Amniotic epithelial cell (primary cell): ENCODE data around the gene WNT7A.

Experiments
- DNase-seq: peaks from one replicate; pipeline ENCODE4 v3.0.0-alpha.2; 2010; ENCODE audit warnings: low read depth

The WNT7A gene

DNA sequence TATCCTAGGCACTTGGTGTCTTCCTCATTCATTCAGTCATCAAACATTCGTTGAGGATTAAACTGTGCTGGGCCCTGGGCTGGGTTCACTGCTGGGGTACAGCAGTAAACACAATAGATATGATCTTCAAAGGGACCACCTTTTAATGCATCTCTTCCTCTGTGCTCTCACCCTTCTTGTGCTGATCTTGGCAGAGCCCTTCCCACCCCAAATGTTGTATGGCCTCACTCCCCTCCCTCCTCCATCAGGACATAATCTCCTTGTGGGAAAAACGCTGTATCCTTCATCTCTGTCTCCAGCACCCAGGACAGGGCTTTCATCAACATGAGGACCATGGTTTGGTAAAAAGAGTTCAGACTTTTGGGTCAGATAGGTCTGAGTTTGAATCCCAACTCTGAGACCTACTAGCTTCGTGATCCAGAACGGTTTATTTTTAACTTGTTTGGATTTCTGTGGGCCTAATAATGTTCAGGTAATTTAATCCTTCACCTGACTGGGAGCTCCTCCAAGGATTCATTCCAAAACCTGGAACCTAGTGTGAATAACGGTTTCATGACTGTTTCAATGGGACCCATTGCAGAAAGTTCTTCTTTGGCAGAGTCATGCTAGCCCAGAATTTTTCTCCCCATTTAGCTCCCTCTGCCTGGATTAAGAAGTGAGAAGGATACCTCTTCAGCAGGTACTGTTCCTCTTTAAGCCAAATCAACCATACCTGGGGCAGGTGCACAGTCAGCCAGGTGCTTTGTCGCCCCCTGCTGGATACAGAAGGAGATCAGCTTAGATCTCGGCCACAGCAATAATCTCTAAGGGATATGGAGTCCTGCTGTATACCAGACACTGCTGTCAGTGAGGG is 5.2 kb upstream of the WNT7A start:
- no peak for DNase-seq

DNA sequence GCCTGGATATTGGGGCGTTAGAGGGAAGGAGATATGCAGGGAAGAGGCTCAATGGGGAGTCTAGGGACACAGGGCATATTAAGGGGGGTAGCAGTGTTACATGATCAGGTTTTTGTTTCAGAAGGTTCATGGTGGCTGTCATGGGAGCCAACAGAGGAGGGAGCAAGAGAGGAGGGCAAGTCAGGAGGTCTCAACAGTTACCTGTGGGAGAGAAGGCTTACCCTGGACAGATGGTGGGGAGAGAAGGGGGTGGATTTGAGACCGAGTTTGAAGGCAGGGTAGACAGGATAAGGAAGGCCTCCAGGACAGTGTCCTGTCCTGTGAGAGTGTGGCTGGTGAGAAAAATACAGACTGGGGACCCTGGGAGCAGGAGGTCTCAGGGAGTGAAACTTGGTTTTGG is 3.8 kb upstream of the WNT7A start:
- no peak for DNase-seq

DNA sequence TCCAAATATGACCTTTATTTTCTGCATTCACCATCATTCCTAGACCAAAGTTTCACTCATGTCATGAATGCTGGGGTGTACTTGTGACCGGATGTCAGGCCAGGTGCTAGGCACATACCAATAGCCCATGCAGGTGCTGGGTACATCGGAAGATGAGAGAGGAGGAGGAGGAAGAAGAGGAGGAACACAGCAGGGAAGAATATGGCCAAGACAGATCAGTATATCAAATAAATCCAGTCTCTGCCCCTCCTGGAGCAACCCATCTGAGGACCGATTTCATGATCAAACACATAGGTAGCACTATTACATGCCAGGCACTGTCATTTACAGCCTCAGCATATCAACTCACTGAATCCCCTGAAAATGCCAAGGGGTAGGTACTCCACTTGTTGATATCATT is 3.0 kb upstream of the WNT7A start:
- no peak for DNase-seq

DNA sequence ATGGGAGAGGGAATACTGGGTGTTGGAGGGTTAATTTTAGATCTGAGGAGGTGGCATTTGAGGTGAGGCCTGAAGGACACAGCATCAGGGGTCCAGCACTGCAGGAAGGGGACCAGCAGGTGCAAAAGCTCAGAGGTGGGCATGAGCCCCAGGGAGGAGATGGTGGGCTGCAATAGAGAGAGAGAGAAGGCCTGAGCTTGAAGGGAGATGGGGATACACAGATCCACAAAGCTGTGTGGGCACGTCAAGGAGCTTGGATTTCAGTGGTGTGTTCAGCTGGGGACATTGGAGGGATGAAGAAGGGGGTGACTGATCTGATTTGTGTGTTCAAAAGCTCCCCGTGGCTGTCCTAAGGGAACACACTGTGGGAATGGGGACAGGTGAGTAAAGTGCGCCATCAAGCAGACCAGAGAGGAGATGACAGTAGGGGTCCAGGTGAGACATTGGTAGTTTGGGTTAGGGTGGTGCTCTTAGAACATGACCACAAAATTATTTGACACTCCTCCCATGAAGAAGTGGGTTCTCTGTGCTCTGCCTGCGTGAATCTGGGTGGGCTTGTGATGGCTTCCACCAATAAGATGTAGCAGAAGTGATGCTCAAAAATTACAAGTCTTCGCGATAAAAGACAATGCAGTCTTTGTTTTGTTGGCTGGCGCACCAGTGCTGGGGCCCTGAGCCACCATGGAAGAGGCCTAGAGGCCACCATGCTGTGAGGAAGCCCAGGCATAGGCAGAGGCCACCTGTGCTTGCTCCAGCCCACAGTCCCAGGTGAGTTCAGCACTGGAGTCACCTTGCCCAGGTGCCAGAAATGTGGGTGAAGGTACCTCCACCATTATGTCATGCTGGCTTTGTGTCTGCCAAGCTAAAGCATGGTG is 1.9 kb upstream of the WNT7A start:
- DNase-seq: no peak

- no peak for DNase-seq
These were observed 913 bp upstream of the WNT7A start for GRCh38 chr3:13880811-13881156.

- DNase-seq: no peak
These were observed 547 bp downstream of the WNT7A start for GRCh38 chr3:13879102-13879945.

DNA sequence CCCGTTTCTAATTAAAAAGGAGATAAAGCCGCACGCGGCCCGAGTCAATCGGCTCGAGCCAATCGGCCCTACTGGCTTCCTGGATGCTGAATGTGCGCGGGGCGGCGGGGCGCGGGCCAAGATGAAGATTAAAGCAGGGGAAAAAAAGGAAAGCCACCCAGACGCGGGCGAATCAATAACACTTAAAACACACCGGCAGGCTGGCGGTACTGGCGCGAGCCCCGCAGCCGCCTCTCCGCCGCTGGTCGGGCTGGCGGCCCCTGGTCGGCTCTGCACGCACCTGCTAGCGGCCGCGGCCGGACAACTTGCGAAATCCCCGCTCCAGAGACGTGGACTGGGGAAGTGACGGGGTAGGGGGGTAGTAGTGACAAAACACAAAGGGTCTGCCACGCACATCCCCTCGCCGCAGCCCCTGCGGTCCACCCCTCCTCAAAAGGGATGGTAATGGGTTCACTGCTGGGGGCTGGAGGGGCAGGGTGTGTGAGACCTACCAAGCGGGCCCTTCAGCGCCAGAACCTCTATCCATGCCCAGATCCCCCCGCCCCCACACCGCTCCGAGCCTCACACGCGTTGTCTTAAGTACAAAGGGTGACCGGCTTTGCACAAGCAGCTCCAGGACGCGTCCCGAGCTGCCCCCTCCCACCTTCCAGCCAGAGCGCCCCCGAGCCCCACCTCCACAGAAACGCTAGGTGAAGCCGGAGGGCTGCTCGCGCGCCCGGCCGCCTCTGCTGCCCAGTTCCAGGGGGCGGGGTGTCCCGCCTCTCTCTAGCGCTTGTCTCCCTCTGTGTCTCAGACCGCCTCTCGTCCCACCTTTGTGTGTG is 1.4 kb downstream of the WNT7A start:
- no peak for DNase-seq

DNA sequence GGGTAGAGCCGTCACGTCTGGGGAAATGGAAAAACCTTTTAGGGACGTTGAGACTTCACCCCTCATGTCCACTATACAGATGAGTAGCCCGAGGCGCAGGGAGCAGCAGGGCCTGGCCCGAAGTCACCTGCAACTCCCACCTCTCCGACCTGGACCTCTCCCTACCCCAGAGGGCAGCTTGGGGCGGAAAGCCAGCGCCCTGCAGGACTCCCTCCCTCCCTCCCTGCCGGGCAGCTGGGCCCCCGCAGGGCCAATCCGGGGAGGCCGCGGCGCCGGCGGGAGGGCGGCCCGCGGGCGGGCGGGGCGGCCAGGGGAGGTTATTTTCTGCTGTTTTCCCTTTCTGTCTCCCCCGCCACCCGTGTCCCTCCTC is 2.0 kb downstream of the WNT7A start:
- no peak for DNase-seq

DNA sequence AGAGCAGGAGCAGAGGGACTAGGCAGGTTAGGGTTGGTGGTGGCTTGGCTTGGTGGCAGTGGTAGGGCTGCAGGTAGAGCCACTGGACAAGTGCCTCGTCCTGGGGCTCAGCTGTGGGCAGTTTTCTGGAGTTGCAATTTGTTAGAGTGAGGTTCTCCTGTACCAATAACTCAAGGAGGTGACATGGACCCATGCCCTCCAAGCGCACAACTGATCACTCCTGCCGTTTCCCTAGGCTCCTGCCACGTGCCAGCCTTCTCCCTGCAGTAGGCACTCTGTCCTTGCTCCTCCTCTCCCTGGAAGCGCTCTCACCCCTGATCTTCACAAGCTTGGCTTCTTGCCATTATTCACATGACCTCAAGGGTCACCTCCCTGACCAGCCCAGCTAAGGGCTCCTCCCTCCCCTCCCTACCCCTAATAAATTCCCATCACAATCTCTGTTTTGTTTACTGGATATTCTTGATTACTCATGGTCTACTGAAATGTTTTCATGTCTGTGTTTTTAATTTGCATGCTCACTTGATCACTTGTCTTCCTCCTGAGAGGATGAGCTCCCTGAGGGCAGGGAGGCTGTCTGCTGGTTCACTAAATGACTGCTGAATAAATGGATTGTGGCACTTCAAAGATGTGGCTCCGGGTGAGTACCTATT is 3.3 kb downstream of the WNT7A start:
- no peak for DNase-seq

GRCh38 chr3:13874891-13875290 is 5.0 kb downstream of the WNT7A start:
- DNase-seq: no peak

DNA sequence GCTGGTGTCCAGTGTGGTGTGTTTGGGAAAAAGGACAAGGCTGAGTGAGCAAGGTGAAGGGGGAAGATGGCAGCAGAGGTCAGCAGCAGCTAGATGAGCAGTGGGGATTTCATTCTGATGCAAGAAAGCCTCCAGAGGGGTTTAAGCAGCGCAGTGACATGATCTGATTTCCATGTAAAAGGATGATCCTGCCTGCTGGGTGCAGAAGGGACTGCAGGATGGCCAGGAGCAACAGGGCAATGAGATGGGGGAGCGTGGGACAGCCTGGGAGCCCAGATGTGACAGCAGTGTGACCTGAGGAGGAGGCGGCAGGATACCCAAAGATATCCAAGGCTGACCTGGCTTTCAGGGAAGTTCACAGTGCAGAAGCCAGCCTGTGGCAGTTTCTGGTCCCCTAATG is 6.1 kb downstream of the WNT7A start:
- no peak for DNase-seq

DNA sequence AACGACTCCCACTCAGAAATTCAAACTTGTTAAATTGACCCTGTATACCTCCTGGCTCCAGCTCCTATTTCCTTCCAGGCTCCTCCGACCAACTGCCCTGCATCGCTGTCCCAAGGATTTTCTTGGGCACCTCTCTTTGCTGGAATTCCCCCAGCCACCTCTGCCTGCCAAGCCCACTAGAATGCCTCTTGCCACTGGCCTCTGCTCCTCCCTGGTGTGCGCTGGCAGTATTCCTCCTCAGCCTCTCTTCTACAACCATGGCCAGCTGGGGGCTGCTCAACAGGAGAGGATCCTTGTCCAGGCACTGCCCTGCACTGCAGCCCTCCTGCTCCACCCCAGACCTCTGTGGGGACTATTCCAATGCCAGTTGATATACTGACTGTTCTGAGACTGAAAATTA is 7.4 kb downstream of the WNT7A start:
- no peak for DNase-seq

DNA sequence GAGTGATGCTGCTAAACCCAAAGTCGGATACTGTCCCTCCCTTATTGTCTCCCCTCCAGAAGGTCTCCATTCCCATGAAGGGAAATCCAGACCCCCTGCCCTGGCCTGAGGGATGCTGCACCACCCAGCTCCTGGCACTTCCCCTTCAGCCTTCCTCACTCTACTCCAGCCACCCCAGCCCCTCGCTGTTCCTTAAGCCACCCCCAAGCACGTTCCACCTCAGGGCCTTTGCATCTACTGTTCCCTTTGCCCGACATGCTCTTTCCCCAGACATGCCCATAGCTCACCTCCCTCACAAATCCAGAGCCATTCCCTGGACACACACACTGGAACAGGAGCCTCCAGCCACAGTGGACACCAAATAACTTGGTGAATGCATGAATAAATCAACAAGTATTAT is 8.1 kb downstream of the WNT7A start:
- no peak for DNase-seq

DNA sequence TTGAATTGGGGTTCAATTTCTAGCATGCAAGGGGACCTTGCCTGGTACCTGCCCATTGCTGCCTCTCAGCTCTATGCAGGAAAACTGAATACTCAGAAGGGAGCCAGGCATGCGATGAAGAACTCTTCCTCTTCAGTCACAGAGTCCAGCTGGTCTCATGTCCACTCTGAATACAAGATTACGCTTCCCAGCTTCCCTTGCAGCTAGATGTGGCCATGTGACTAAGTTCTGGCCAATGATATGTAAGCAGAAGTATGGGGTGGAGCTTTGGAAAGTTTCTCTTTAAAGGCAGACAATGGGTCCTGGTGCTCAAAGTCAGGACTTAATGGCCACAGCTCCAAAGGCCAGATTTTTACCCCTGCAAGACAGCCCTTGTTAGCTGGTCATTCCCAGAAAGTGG is 9.0 kb downstream of the WNT7A start:
- DNase-seq: no peak

GRCh38 chr3:13869761-13870343 is 10.0 kb downstream of the WNT7A start:
- DNase-seq: no peak

DNA sequence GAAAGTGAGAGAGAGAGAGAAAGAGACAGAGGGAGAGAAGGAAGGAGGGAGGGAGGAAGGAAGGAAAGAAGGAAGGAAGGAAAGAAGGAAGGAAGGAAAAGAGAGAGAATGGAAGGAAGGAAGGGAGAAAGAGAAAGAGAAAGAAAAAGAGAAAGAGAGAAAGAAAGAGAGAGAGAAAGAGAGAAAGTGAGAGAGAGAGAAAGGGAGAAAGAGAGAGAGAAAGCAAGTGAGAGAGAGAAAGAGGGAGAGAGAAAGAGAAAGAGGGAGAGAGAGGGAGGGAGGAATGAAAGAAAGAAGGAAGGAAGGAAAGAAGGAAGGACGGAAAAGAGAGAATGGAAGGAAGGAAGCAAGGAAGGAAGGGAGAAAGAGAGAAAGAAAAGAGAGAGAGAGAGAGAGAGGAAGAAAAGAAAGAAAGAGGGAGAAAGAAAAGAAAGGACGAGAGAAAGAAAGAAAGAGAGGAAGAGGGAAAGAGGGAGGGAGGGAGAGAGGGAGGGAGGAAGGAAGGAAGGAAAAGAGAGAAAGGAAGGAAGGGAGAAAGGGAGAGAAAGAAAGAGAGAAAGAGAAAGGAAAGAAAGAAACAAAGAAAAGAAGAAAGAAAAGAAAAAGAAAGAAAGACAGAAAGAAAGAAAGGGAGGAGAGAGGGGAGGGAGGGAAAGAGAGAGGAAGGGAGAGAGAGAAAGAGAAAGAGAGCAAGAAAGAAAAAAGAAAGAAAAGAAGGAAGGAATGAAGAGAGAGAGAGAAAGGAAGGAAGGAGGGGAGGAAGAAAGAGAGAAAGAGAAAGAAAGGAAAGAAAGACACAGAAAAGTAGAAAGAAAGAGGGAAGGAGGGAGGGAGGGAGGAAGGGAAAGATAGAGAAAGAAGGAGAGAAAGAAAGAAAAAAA is 10.8 kb downstream of the WNT7A start:
- no peak for DNase-seq

DNA sequence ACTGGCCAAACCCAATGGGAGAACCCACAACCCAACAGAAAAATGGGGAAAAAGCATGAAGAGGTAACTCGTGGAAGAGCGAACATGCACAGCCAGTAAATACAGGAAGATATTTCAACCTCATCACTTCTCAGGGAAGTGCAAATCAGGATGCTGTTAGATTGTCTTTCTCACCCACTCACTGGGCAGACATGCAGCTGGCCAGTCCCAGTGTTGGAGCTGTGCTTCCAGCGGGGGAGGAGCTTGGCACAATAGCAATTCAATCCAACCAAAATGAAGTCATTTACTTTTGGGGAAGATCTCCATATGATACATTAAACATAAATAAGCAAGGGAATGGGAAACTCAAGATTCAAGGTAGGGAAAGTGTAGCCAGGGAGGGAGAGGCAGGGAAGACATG is 12.1 kb downstream of the WNT7A start:
- no peak for DNase-seq

DNA sequence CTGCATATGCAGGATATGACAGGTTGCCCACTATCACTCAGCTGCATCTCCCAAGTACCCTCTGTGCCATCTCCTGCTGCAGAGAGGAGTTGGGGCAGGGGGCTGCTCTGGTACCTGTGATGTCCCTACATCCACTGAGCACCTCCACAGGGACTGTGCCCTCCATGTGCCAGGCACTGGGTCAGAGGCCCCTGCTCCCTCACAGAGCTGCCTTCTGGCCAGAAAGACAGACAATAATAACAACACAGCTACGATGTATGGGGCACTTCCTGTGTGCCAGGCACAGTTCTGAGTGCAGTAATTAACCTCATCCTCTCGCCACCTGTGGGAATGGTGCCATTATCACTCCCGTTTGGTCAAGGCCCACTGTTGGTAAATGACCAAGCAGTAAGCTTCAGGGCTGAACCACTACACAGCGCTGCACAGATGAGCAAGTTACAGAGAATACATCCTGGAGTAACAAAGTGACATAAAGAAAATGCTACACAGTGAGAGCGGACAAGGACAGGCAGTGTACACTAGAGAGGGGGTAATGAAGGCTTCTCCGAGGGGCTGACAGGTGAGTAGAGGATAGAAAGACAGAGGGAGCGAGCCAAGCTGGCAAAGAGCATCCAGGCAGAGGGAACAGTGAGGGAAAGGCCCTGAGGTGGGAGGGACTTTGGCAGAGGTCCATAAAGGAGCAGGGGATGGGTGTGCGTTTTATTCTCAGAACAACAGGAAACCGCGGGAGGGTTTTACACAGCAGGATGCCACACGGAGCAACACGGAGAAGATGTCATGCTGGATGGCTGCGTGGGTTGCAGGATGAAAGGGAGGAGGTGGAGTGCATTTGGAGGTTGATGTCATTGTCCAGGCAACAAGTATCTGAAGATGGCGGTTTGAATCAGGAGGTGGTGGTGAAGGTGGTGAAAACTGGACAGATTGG is 13.6 kb downstream of the WNT7A start:
- no peak for DNase-seq

GRCh38 chr3:13865581-13865980 is 14.3 kb downstream of the WNT7A start:
- no peak for DNase-seq
